ENCODE measurements around the gene HDAC9. TPM values are rescaled to one million over a fixed set of nuclear protein-coding genes. Genes with fewer than 3 reads are reported as not detected.

The HDAC9 gene
- total RNA-seq, 1 experiment from 2014 or later, result 21.1 TPM

- DNase-seq (ENCODE audit: low read depth), result no peak
Observed at GRCh38 chr7:18655912-18656311, 160.4 kb downstream of the HDAC9 start.

- no peak for DNase-seq (ENCODE audit: low read depth)
Observed at GRCh38 chr7:18656362-18656761, 160.8 kb downstream of the HDAC9 start.

GRCh38 chr7:18659746-18660145, 164.2 kb downstream of the HDAC9 start:
- DNase-seq (ENCODE audit: low read depth), result no peak

DNA sequence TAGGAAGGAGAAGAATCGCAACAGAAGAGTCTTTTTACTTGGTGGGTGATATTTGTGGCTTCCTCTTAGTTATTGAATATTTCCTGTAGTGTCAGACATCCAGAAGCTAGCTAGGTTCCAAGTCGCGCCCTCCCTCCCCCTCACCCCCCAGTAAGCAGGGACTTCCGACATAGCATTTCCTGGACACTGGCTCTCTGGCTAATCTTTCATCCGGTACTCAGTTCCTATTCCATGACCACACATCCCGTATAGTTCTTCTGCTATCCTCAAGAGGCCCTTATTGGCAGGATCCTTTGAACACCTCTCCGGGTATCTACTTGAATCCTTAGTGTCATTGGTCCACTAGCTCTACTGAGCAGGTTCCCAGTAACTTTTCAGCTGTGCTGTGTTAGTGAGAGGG, 167.8 kb downstream of the HDAC9 start:
- DNase-seq (ENCODE audit: low read depth), result no peak

DNA sequence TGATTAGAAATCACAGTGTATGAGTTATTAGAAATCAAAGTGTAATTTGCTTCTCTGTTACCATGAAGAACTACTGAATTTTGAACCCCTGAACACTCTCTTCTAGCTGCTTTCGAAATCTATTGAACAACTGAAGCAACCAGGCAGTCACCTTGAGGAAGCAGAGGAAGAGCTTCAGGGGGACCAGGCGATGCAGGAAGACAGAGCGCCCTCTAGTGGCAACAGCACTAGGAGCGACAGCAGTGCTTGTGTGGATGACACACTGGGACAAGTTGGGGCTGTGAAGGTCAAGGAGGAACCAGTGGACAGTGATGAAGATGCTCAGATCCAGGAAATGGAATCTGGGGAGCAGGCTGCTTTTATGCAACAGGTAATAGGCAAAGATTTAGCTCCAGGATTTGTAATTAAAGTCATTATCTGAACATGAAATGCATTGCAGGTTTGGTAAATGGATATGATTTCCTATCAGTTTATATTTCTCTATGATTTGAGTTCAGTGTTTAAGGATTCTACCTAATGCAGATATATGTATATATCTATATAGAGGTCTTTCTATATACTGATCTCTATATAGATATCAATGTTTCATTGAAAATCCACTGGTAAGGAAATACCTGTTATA, 170.7 kb downstream of the HDAC9 start:
- DNase-seq (ENCODE audit: low read depth), result peak; percentile 77

DNA sequence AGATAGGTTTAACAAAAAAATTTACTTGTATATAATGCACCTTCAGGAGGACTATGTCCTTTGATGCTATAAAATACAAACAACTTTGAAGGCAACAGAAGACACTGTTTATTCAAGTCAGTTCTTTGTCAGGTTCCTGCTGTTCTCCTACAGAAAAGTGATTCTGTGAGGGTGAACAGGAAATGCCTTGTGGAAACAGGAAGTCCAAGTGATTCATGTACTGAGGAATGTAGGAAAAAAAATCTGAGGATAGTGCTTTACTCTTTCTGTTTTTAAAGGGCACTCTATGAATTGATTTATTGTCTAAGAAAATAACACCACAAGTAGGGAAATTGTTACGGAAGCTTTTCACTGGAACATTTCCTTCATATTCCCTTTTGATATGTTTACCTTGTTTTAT, 171.9 kb downstream of the HDAC9 start:
- DNase-seq (ENCODE audit: low read depth), result peak; percentile 87

- no peak for DNase-seq (ENCODE audit: low read depth)
Observed at GRCh38 chr7:18671176-18671575, 175.6 kb downstream of the HDAC9 start.

GRCh38 chr7:18675579-18675978, 180.0 kb downstream of the HDAC9 start:
- DNase-seq (ENCODE audit: low read depth), result no peak

DNA sequence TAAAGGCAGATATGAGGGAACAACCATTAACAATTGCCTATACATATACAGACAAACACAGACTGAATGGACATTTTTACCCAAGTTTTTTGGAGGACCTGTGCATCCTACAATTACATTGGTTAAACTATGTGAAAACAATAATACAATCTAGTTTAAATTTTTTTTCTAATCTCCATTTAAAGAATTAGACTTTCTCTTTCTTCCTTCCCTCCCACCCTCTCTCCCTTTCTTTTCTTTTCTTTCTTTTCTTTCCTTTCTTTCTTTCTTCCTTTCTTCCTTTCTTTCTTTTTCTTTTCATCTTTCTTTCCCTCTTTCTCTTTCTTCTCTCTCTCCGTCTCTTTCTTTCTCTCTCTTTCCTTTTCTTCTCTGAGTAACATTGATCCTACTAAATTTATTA, 183.7 kb downstream of the HDAC9 start:
- no peak for DNase-seq (ENCODE audit: low read depth)

GRCh38 chr7:18680576-18680975, 185.0 kb downstream of the HDAC9 start:
- peak; percentile 67 for DNase-seq (ENCODE audit: low read depth)

GRCh38 chr7:18684916-18685315, 189.4 kb downstream of the HDAC9 start:
- peak; percentile 51 for DNase-seq (ENCODE audit: low read depth)

GRCh38 chr7:18685971-18686370, 190.4 kb downstream of the HDAC9 start:
- peak; percentile 32 for DNase-seq (ENCODE audit: low read depth)

DNA sequence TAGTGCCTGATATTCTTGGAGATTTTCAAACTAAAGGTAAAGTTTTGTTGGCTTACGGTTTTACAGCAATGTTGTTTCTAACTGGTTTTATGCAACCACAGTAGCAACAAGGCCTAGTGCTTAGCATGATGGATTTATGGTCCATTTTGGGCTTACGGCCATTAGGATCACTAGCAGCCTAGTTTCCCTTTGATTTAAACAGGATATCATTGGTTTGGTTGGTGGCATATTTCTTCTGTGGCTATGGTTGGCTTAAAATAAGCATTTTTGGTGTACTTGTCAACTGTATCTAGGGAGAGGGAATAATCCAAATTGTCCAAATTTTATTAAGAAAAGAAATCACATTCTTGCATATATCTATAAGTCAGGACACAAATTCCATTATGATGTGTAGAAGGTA, 194.0 kb downstream of the HDAC9 start:
- DNase-seq (ENCODE audit: low read depth), result no peak

DNA sequence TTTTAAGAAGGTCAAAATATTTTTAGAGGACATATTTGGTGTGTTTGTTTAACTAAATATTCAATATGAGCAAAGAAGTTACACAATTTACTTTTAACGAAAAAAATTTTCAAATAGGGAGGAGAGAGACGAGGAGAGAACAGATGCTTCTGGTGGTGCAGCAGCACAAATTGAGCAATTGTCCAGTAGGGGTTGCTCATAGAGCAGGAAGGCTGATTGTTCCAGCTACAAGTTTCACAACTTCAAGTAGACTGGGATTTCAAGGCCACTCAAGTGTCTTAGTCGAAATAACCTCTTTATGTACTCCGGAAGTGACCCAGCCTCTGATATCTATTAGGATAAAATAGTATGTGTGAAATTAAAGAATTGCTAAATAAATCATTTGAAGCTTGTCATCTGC, 197.9 kb downstream of the HDAC9 start:
- peak; percentile 76 for DNase-seq (ENCODE audit: low read depth)

DNA sequence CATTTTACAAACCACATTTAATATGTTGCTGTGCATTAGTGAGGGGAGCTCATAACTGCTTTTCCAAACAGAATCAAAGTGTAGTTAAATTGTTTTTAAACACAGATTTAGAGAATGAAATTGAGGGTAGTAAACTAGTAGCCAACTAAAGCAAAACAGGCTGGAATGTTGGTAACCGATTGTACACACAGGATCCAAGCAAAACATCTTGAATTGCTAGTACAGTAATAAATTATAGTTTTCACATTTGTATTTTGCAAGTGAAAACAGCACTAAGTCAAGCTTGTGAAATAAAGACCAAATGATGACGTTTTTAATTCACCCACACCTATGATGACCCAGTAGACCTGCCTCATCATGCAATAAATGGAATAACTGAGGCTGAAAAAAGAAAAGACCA, 198.3 kb downstream of the HDAC9 start:
- no peak for DNase-seq (ENCODE audit: low read depth)

DNA sequence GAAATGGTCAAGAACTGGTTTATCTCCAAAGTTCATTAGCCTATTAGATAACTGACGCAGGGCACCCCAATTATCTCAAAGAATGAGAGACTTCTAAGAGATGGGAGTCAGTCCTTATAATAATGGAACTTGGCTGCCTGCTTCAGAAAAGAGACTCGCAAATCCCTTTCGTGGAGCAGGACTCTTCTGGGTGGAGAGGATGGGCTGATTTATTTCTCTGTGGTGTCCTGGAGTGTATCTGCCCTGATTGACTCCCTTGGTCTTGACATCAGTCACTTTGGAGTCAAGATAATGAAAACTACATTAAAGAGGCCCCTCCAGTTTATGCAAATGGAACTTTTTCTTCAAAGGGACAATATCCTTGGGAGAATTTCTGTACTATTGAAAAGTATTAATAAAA, 198.9 kb downstream of the HDAC9 start:
- no peak for DNase-seq (ENCODE audit: low read depth)

DNA sequence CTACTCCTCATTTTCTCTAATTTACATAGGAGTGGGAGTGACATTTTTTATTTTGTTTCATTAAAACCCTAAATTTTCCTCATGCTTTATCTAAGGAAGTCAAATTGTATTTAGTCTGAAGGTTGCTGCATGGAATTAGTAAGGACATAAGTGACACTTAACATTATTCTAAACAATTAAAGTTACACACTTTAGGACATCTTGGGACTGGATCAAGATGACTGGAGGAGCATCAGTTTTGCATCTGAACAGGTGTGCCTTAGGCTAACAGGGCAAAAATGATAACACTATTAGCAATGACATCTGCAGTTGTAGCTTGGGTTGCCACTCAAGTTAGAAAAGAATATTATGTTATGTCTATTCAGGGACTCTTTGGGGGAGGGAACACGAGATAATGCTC, 199.4 kb downstream of the HDAC9 start:
- DNase-seq (ENCODE audit: low read depth), result no peak

GRCh38 chr7:18698258-18698734, 202.7 kb downstream of the HDAC9 start:
- peak; percentile 8 for DNase-seq (ENCODE audit: low read depth)

DNA sequence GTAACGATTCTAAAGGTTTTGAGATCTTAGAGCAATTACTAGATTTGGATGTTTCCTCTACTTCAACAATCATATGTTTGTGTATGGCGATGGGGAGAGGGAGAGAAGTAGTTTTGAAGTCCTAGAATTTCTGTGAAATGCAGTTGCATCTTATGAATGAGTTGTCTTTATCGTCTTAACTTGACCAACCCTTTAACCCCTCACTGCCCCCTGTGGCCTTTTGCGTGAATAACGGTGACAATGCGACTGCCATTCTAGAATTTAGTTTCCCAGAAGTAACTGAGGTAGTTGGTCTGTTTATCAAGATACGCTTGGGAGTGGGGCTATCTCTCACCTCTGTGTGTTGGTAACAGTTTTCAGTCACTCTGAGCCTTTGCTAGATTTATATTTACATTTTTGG, 204.6 kb downstream of the HDAC9 start:
- DNase-seq (ENCODE audit: low read depth), result peak; percentile 16

DNA sequence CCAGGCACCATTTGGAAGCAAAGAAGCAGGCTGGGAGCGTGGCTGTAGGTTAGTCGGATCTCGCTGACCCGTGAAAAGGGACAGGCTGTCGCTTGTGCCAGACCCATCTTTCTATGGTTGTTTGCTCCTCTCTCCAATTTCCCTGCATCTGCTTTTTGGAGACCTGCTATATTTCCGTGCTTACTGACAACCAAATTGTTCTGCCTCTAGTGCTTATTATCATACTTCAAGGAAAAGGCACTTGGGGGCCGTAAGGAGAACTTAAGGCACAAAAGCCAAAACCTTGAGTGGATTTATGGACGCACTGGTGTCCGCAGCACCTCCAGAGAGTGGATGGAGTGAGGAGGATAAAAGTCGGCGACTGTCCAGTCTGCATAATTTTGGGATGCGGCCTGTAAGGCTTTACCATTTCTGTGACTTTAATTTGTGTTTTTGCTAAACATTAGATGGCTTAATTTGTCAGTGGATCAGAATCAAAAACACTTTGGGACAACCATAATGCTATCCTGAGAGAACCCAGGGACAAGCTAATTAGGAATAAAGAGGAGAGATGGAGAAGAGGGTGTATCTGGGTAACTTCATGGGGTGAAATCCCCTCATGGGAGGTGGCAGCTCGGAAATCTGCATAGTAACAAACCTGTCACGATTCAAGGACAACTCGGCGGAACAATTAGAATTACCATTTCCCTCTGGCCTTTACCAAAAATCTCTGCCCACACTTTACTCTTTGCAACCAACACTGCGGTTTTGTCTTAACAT, 206.7 kb downstream of the HDAC9 start:
- DNase-seq (ENCODE audit: low read depth), result no peak

DNA sequence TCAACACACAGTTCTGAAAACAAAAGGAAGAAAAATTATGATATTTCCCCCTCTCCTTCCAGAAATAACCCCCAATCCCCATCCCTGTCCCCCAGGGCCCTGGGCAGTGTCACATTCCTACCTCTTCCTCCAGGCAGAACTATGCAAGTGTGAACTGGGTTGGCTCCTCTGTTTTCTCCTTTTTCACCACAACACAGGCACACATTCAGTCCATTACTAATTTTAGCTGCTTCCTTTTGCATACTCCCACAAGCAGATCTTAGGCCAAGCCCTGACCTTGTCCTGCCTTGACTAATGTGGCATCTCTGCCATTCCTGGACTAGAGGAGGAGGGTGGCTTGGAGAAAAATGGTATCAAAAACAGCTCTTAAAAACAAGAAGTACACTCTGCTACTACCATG, 208.1 kb downstream of the HDAC9 start:
- peak; percentile 40 for DNase-seq (ENCODE audit: low read depth)

GRCh38 chr7:18706670-18707069, 211.1 kb downstream of the HDAC9 start:
- DNase-seq (ENCODE audit: low read depth), result no peak

DNA sequence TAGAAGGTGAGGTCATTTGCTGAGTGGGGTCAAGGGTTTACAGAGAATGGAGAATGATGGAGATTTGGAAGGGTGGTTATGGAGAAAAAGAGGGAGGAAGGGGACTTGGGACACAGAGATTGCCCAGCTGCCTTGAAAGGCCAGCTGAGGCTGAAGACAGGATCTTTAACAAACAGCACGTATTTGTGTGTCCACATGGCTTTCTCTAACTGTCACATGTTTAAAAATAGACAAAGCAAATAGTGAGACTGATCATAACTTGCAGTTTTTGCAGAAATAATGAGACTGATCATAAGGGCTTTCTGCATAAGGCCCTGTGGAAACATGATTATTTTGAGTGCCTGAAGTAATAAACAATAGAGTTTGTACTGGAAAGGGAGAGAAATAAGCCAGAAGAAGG, 212.7 kb downstream of the HDAC9 start:
- DNase-seq (ENCODE audit: low read depth), result no peak

DNA sequence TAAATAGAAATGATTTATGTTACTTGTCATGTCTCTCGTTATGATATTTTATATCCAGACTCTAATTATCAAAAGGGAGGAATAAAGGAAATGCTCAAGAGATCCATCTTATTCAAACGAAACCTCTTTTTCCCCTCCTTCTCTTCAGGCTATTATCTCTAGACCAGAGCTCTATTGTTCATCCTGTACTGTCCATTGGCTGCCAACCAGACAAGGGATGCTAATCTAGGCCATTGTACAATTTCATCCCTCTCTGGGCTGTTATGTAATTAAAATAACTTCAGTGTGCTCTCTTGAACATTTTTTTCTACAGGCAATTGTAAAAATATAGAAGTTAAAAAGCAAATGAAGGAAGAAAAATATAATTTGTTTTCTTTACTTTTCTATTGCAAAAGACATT, 220.4 kb downstream of the HDAC9 start:
- DNase-seq (ENCODE audit: low read depth), result no peak

All from RPMI7951 (cell line).